Activated CD4-positive, alpha-beta T cell treated with anti-CD3 and anti-CD28 coated beads for 48 hours (primary cell): ENCODE data around the gene LSAMP.
"Not testable (repeated sequence)": the region's sequence is repeated elsewhere in the genome, so short reads cannot be mapped to it uniquely, and the experiment has no call there.

Source experiments
- DNase-seq: peaks from one replicate; pipeline ENCODE4 v3.0.0-alpha.2; 2020

Gene LSAMP

GRCh38 chr3:115784739-115785536 is 660.3 kb downstream of the LSAMP start:
- no peak for DNase-seq

GRCh38 chr3:115783938-115784738 is 661.1 kb downstream of the LSAMP start:
- DNase-seq = peak; percentile 92

GRCh38 chr3:115783426-115783825 is 661.9 kb downstream of the LSAMP start:
- DNase-seq = not testable (repeated sequence)

- DNase-seq = no peak
These were observed 666.3 kb downstream of the LSAMP start for GRCh38 chr3:115779011-115779410.

GRCh38 chr3:115772951-115773350 is 672.3 kb downstream of the LSAMP start:
- DNase-seq = no peak

GRCh38 chr3:115768661-115769060 is 676.6 kb downstream of the LSAMP start:
- no peak for DNase-seq

- no peak for DNase-seq
These were observed 678.5 kb downstream of the LSAMP start for GRCh38 chr3:115766587-115767482.

GRCh38 chr3:115761927-115762305 is 683.4 kb downstream of the LSAMP start:
- DNase-seq = no peak

- DNase-seq = no peak
These were observed 684.6 kb downstream of the LSAMP start for GRCh38 chr3:115760716-115761115.

- DNase-seq = no peak
These were observed 687.1 kb downstream of the LSAMP start for GRCh38 chr3:115758076-115758763.

GRCh38 chr3:115752978-115753377 is 692.3 kb downstream of the LSAMP start:
- DNase-seq = not testable (repeated sequence)
